Mesothelial cell of epicardium (in vitro differentiated cells): ENCODE measurements around the gene OCSTAMP. TPM values are rescaled to one million over a fixed set of nuclear protein-coding genes. Genes with fewer than 3 reads are reported as not detected.

Source experiments
- DNase-seq, 2 experiments: peaks; one replicate each; pipeline ENCODE4 v3.0.0; 2021; ENCODE audit warnings: low spot score in 2 of 2; ENCODE audit not compliant: unreplicated experiment in 2 of 2
- H3K27ac Mint-ChIP-seq: 2 replicates; pipeline ENCODE4 v1.8.0; 2021; ENCODE audit warnings: mixed read lengths
- H3K27me3 Mint-ChIP-seq: 2 replicates; pipeline ENCODE4 v1.8.0; 2021; ENCODE audit warnings: low read depth, mixed read lengths
- H3K36me3 Mint-ChIP-seq: 2 replicates; pipeline ENCODE4 v1.8.0; 2021; ENCODE audit warnings: mixed read lengths
- H3K4me1 Mint-ChIP-seq: 2 replicates; pipeline ENCODE4 v1.8.0; 2021; ENCODE audit warnings: mixed read lengths
- H3K4me3 Mint-ChIP-seq: 2 replicates; pipeline ENCODE4 v1.8.0; 2021; ENCODE audit warnings: mild to moderate bottlenecking, moderate library complexity, mixed read lengths
- H3K9me3 Mint-ChIP-seq: 2 replicates; pipeline ENCODE4 v1.8.0; 2021; ENCODE audit warnings: mixed read lengths
- total RNA-seq: library from RNA; stranded (reverse); gene quantifications from 3 replicates; pipeline ENCODE4 v1.2.1, GENCODE V29; 2021
- TF ChIP-seq, protein P1 (sequence below): fragments of 200-600 bp; sonication (generic); IDR thresholded peaks from one replicate; pipeline ENCODE4 v1.5.0; 2021; ENCODE audit warnings: antibody characterized with exemption; ENCODE audit not compliant: unreplicated experiment

The OCSTAMP gene
- total RNA-seq, 1 donor from 2014 or later, result not detected

DNA sequence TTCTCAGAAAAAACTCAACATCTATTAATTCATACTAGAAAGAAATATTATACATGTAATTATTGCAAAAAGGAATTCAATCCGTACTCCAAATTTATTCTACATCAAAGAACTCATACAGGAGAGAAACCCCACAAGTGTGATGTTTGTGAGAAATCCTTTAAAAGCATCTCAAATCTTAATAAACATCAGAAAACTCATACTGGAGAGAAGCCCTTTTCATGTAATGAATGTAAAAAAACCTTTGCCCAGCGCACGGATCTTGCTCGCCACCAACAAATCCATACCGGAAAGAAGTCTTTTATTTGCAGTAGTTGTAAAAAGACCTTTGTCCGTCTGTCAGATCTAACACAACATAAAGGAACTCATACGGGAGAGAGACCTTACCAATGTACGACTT lies 59.1 kb downstream of the OCSTAMP start:
- TF ChIP-seq, protein P1, sequence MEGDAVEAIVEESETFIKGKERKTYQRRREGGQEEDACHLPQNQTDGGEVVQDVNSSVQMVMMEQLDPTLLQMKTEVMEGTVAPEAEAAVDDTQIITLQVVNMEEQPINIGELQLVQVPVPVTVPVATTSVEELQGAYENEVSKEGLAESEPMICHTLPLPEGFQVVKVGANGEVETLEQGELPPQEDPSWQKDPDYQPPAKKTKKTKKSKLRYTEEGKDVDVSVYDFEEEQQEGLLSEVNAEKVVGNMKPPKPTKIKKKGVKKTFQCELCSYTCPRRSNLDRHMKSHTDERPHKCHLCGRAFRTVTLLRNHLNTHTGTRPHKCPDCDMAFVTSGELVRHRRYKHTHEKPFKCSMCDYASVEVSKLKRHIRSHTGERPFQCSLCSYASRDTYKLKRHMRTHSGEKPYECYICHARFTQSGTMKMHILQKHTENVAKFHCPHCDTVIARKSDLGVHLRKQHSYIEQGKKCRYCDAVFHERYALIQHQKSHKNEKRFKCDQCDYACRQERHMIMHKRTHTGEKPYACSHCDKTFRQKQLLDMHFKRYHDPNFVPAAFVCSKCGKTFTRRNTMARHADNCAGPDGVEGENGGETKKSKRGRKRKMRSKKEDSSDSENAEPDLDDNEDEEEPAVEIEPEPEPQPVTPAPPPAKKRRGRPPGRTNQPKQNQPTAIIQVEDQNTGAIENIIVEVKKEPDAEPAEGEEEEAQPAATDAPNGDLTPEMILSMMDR, result no peak
- H3K9me3 Mint-ChIP-seq, result peaks cover 17% of the 10 kb centered on the region
- peaks cover 20% of the 10 kb centered on the region for H3K36me3 Mint-ChIP-seq
- H3K27ac Mint-ChIP-seq, result no peak overlapping the region
- H3K27me3 Mint-ChIP-seq, result no peaks in the 10 kb centered on the region
- DNase-seq, result no peak
- H3K4me3 Mint-ChIP-seq, result no peak overlapping the region
- no peaks in the 10 kb centered on the region for H3K4me1 Mint-ChIP-seq

Other genes starting within 250 kb of the OCSTAMP start
- gene CDH22, start 242.2 kb downstream of the OCSTAMP start, total RNA-seq, result 0.14 to 0.18 TPM in 2 of 3 replicates, not detected in the other
- gene ELMO2, start 144.0 kb downstream of the OCSTAMP start, total RNA-seq, result 53.2 to 56.5 TPM (median 54.2 TPM) in 3 replicates
- gene ZNF334, start 37.1 kb downstream of the OCSTAMP start, total RNA-seq, result 31.8 to 34.5 TPM (median 32.5 TPM) in 3 replicates
- gene SLC13A3, start 100.8 kb upstream of the OCSTAMP start, total RNA-seq, result 18.8 to 19.7 TPM (median 19.3 TPM) in 3 replicates
- 16.2 to 17.3 TPM (median 16.3 TPM) in 3 replicates for gene TP53RK, start 138.8 kb upstream of the OCSTAMP start, total RNA-seq
- 21.7 to 23.8 TPM (median 22.2 TPM) in 3 replicates for gene SLC2A10, start 159.0 kb upstream of the OCSTAMP start, total RNA-seq